Suppressor macrophage (primary cell): ENCODE results near the gene PDGFA.

Source experiments
- DNase-seq, 4 experiments: peaks; one replicate each; pipeline ENCODE4 v3.0.0-alpha.2; 2020 to 2022

PDGFA gene

DNA sequence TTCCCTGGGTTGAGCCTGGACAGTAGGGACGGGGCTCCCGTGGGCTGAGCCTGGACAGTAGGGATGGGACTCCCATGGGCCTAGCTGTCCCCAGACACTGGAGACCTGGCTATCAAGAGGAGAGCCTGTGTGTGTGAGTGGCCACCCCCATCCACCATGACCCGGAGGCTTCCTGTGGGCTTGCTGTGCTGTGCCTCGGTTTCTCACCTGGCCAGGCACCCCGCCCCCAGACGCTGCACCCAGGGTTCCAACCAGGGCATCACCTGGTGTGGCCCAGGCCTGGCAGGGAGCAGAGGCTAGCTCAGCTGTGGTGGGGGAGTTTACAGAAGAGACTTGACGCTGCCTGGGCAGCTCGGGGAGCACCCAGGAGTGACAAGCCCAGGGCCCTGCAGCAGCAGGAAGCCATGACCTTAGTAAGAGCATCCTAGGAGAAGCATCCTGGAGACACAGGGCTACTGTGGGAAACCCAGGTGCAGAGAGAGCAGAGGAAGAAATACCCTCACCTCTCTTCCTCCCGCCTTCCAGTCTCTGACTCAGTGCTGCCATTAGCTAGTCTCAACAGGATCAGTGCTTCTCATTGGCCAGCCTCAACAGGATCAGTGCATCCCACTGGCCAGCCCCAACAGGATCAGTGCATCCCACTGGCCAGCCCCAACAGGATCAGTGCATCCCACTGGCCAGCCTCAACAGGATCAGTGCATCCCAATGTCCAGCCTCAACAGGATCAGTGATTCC is 61.0 kb downstream of the PDGFA start:
- DNase-seq, result no peak

DNA sequence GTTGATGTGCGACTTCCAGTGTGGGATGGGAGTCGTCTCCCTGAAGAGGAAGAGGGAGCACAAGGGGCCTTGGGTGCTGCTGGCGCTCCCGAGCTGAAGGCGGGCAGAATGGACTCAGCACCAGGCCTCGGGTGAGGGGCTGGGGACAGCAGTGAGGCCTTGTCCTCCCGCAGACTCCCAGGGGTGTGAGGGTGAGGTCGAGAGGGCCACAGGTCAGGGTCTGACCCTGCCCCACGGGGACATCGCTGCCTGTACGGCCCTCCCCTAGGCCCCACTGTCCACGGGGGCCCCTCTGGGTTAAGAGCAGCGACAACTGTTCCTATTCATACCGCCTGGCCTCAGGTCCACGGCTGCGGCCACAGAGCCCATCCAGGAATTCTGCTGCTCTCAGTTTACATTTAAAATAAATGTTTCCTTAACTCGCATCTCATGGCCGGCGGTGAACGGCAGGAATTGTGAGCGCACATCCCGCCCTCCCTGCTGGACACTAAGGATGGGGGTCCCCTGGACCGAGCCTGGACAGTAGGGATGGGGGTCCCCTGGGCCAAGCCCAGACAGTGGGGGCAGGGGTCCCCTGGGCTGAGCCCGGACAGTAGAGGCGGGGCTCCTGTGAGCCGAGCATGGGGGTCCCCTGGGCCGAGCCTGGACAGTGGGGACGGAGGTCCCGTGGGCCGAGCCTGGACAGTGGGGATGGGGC is 61.7 kb downstream of the PDGFA start:
- DNase-seq, result no peak

DNA sequence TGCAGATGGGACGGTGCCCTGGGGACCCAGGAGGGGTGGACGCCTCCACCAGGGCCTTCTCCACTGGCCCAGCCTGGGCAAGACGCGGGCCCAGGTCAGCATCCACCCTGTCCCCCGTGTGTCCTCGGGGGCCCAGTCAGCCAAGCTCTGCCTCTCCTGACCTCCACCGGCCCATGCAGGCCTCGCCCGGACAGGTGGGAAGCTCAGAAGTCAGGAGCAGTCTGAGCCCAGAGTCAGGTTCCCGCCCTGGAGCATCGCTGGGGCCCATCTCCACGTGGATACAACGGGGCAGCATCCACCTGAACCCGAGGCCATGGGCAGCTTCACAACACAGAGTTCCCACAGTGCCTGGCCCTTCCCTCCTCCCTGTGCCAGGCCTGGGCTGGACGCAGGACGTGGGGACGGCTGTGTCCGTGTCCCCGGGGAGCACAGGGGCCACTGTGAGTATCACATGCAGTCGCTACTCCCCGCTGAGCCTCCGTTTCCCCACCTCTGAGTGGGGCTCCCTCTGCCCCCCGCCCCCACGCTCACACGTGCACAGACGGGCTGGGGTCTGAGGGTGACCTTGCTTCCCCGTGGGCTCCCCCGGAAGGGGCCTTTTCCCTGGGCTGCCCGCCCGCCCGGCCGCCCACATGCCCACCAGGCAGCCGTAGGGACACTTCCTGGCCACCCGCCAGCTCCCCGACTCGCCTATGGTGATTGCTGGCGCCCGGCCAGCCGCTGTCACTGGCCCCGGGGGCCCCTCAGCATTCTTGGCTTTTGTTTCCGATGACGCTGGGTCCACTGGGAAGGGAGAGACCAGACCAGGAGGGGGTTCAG is 64.3 kb downstream of the PDGFA start:
- DNase-seq, result no peak

GRCh38 chr7:454356-455109 is 65.1 kb downstream of the PDGFA start:
- no peak for DNase-seq

DNA sequence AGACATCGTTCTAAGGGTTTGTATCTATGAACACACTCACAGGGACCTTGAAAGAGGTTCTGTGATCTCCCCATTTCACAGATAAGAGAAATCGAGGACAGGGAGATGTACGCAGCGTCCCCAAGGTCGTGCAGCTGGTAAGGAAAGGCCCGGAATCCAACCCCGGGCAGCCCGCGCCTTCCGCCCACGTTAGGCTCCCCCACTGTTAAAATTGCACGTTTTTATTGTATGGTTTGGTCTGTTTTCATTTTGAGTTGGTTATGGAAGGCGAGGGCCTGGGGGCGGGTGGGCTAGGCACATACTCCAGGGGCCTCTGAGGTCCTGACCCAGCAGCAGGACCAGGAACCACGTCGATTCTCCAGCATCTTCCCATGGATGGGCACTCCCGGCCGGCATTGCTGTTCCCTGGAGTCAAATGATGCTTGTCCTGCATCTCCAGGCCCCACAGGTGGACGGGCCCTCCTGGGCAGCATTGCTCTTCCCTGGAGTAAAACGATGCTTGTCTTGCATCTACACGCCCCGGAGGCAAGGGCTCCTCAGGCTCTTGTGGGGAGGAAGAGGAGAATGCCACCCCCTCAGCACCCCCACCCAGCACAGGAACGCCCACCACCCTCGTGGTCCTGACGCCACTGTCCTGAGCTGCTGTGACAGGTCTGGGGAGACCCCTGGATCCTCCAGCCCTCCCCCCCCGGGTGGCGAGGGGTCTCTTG is 65.9 kb downstream of the PDGFA start:
- no peak for DNase-seq

GRCh38 chr7:452791-453455 is 66.7 kb downstream of the PDGFA start:
- no peak for DNase-seq

- no peak for DNase-seq
Observed at GRCh38 chr7:452226-452751, 67.4 kb downstream of the PDGFA start.

DNA sequence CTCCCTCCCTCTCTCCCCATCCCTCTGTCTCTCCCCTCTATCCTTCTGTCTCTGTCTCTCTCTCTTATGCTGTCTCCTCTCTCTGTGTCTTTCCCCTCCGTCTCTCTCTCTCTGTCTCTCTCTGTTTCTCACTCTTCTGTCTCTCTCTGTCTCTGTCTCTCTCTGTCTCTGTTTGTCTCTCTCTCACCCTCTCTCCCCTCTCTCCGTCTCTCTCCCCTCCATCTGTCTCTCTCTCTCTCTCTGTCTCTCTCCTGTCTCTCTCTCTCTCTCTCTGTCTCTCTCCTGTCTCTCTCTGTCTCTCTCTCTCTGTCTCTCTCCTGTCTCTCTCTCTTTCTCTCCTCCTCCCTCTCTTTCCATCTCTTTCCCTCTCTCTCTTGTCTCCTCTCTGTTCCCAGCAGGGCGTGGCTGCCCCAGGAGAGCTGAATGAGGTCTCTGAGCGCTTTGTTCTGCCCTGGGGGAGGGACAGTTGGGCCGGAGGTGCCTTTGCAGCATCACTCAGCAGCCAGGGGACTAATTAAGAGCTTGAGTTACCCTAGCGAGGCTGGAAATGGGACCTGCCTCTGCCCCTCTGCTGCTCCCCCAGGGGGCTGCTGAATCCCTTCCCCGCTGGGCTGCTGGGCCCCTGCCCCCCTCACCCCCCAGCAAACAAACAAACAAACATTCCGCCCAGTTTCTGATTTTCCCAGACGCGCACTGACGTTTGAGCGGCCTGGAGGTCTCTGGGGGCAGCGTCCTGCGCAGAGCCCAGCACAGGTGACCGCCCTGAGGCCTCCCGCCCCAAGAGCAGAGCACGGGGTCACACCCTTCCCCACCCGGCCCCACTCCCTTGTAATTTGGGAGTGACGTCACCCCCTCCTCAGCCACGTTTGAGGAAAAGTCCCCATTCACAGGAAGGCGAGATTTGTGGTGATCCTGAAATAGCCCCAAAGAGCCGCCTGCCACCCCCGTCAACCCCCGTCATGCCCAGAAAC is 68.1 kb downstream of the PDGFA start:
- no peak for DNase-seq

- DNase-seq, result no peak
Observed at GRCh38 chr7:450741-451140, 68.9 kb downstream of the PDGFA start.

GRCh38 chr7:450036-450435 is 69.6 kb downstream of the PDGFA start:
- DNase-seq, result no peak

GRCh38 chr7:449324-450019 is 70.2 kb downstream of the PDGFA start:
- DNase-seq, result no peak

- DNase-seq, result no peak
Observed at GRCh38 chr7:447523-447922, 72.1 kb downstream of the PDGFA start.
